HUES6 (cell line): ENCODE data around the gene MGAT4B.
A peak's percentile ranks its signal among the peaks of the same experiment; 100 is the strongest.

Experiments used
- H3K27ac ChIP-seq: 2 replicates; pipeline ENCODE4 v1.7.0; 2013; ENCODE audit warnings: low read depth, mild to moderate bottlenecking, low read length, inconsistent platforms
- H3K27me3 ChIP-seq: 2 replicates; pipeline ENCODE4 v1.6.1; 2013; ENCODE audit warnings: low read length; ENCODE audit not compliant: control insufficient read depth, insufficient read depth
- H3K36me3 ChIP-seq: 2 replicates; pipeline ENCODE4 v1.6.1; 2013; ENCODE audit warnings: low read length; ENCODE audit not compliant: control insufficient read depth, insufficient read depth
- H3K4me1 ChIP-seq: 2 replicates; pipeline ENCODE4 v1.6.1; 2013; ENCODE audit warnings: low read length; ENCODE audit not compliant: control insufficient read depth, insufficient read depth
- H3K4me3 ChIP-seq: 2 replicates; pipeline ENCODE4 v1.5.1; 2013; ENCODE audit warnings: low read depth, low read length
- H3K9ac ChIP-seq: one replicate; pipeline ENCODE4 v1.6.1; 2013; ENCODE audit warnings: mild to moderate bottlenecking, low read length
- H3K9me3 ChIP-seq: 2 replicates; pipeline ENCODE4 v1.6.1; 2013; ENCODE audit warnings: low read depth, low read length; ENCODE audit not compliant: control insufficient read depth, insufficient read depth

MGAT4B gene

GRCh38 chr5:179806250-179807048 lies at the start of gene MGAT4B:
MGAT4B (minus strand) TSS chr5:179806866; CDS start chr5:179806583, 283 bp downstream.
- H3K27me3 ChIP-seq, result no peaks in the 10 kb centered on the region
- peaks cover 32% of the 10 kb centered on the region for H3K4me1 ChIP-seq
- peak within 1 kb of the TSS; percentile 87 for H3K4me3 ChIP-seq
- H3K36me3 ChIP-seq, result no peaks in the 10 kb centered on the region
- H3K9me3 ChIP-seq, result no peaks in the 10 kb centered on the region
- H3K9ac ChIP-seq, result peak within 1 kb of the TSS; percentile 78
- H3K27ac ChIP-seq, result peak within 1 kb of the TSS; percentile 74; the same call in 1 of the 2 replicates

- Histone ChIP-seq H3K27me3 (no peaks in the 10 kb centered on the region), H3K4me3 (no peak overlapping the region), H3K27ac (no peak overlapping the region), H3K9me3 (no peaks in the 10 kb centered on the region), H3K4me1 (no peaks in the 10 kb centered on the region), H3K9ac (no peak overlapping the region), H3K36me3 (peaks cover 31% of the 10 kb centered on the region)
These were observed 47.7 kb upstream of the MGAT4B start for GRCh38 chr5:179854356-179854755.

- H3K36me3 ChIP-seq, result peaks cover 44% of the 10 kb centered on the region
- H3K27ac ChIP-seq, result no peak overlapping the region
These were observed 46.4 kb upstream of the MGAT4B start for GRCh38 chr5:179852993-179853547.

GRCh38 chr5:179841621-179842020 lies 35.0 kb upstream of the MGAT4B start:
- H3K36me3 ChIP-seq, result peaks cover 72% of the 10 kb centered on the region
- no peak overlapping the region for H3K27ac ChIP-seq

More at GRCh38 chr5:179852993-179853547, 46.4 kb upstream of the MGAT4B start:
- Histone ChIP-seq H3K9ac (no peak overlapping the region), H3K27me3 (no peaks in the 10 kb centered on the region), H3K9me3 (no peaks in the 10 kb centered on the region), H3K4me3 (no peak overlapping the region), H3K4me1 (no peaks in the 10 kb centered on the region)

GRCh38 chr5:179840766-179841165 lies 34.1 kb upstream of the MGAT4B start:
- no peak overlapping the region for H3K9ac ChIP-seq
- H3K27ac ChIP-seq, result no peak overlapping the region
- no peaks in the 10 kb centered on the region for H3K4me1 ChIP-seq
- H3K27me3 ChIP-seq, result no peaks in the 10 kb centered on the region
- peaks cover 4% of the 10 kb centered on the region; the same call in 1 of the 2 replicates for H3K9me3 ChIP-seq
- H3K4me3 ChIP-seq, result no peak overlapping the region
- peaks cover 73% of the 10 kb centered on the region for H3K36me3 ChIP-seq

More at GRCh38 chr5:179841621-179842020, 35.0 kb upstream of the MGAT4B start:
- Histone ChIP-seq H3K4me1 (no peaks in the 10 kb centered on the region), H3K9ac (no peak overlapping the region), H3K4me3 (no peak overlapping the region), H3K27me3 (no peaks in the 10 kb centered on the region), H3K9me3 (peaks cover 6% of the 10 kb centered on the region; the same call in 1 of the 2 replicates)

GRCh38 chr5:179840321-179840720 lies 33.7 kb upstream of the MGAT4B start:
- Histone ChIP-seq H3K9ac (no peak overlapping the region), H3K27ac (no peak overlapping the region), H3K4me3 (no peak overlapping the region), H3K4me1 (no peaks in the 10 kb centered on the region), H3K36me3 (peaks cover 75% of the 10 kb centered on the region), H3K27me3 (no peaks in the 10 kb centered on the region), H3K9me3 (peaks cover 2% of the 10 kb centered on the region; the same call in 1 of the 2 replicates)

- no peak overlapping the region for H3K9ac ChIP-seq
- H3K27ac ChIP-seq, result no peak overlapping the region; the same call in 1 of the 2 replicates
- no peaks in the 10 kb centered on the region for H3K27me3 ChIP-seq
- no peaks in the 10 kb centered on the region for H3K4me1 ChIP-seq
- H3K9me3 ChIP-seq, result no peaks in the 10 kb centered on the region
- no peak overlapping the region for H3K4me3 ChIP-seq
- H3K36me3 ChIP-seq, result peaks cover 75% of the 10 kb centered on the region
These were observed 32.9 kb upstream of the MGAT4B start for GRCh38 chr5:179839328-179840256.

GRCh38 chr5:179837076-179838011 lies 30.7 kb upstream of the MGAT4B start:
- Histone ChIP-seq H3K27ac (no peak overlapping the region), H3K4me3 (no peak overlapping the region), H3K36me3 (peaks cover 85% of the 10 kb centered on the region), H3K27me3 (no peaks in the 10 kb centered on the region), H3K9me3 (no peaks in the 10 kb centered on the region), H3K4me1 (no peaks in the 10 kb centered on the region), H3K9ac (no peak overlapping the region)

- Histone ChIP-seq H3K4me1 (no peaks in the 10 kb centered on the region), H3K27me3 (no peaks in the 10 kb centered on the region), H3K9me3 (no peaks in the 10 kb centered on the region), H3K27ac (no peak overlapping the region), H3K36me3 (peaks cover 86% of the 10 kb centered on the region), H3K9ac (no peak overlapping the region), H3K4me3 (no peak overlapping the region)
These were observed 29.8 kb upstream of the MGAT4B start for GRCh38 chr5:179836225-179837019.
